Muscle of back (tissue), 11 donors: ENCODE results near the gene CCL13. TPM values are rescaled to one million over a fixed set of nuclear protein-coding genes. Genes with fewer than 3 reads are reported as not detected.

Experiments used
- DNase-seq, 3 donors: peaks; one replicate each; pipeline versions ENCODE4 v3.0.0 to v3.0.0-alpha.2; 2013
- polyA plus RNA-seq, 10 donors: library from polyadenylated mRNA; unstranded; fragments of 120-200 nt; gene quantifications; one replicate each; pipeline ENCODE4 v1.2.1, GENCODE V29; 2013; ENCODE audit not compliant: insufficient read length in 10 of 10

The CCL13 gene
- polyA plus RNA-seq, 10 donors, result 0.68 to 2.1 (median 1.3) TPM; not detected in 2

DNA sequence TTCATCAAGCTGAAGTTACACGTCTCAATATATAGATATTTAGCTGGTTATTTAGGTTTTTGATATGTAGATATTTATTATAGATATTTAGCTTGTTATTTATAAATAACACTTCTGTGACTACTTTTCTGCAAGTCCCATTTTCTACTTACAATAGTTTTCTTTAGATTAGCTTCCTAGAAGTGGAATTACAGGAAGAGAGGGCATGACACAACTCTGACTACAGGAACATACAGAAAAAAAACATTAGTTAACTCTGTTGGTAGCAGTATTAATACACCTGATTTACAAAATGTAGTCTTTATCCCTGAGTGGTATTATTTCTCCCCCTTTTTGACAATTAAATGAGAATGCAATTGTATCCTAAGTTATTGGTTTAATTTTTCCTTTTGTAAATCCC is 28.0 kb downstream of the CCL13 start:
- no peak for DNase-seq

DNA sequence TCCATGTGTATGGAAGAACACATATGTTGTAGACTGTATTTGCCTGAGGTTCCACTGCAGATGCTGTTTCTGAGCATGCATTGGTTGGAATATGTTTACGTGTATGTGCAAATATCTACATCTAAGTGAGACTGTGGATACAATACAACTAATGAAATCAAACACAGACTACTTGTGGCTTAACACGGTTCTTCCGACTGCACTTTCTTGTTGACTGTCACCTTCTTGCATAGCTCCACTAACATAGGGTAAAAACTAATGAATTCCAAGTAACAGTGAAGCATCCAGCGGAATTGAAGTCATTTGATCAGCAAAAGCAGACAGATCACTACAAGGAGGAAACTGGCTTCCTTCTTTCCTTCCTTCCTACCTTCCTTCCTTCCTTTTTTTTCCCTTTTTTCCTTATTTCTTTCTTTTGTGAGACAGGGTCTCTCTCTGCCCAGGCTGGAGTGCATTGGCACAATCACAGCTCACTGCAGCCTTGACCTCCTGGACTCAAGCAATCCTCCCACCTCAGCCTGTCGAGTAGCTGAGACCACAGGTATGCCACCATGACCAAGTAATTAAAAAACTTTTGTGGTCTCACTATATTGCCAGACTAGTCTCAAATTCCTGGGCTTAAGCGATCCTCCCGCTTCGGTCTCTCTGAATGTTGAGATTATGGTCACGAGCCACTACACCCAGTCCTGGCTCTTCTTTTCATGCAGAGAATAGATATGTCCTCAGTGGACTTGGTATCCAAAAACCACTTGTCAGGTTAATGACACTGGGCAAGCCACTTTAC is 28.7 kb downstream of the CCL13 start:
- DNase-seq, result no peak

- DNase-seq, result no peak
Observed at GRCh38 chr17:34386343-34386696, 30.0 kb downstream of the CCL13 start.

DNA sequence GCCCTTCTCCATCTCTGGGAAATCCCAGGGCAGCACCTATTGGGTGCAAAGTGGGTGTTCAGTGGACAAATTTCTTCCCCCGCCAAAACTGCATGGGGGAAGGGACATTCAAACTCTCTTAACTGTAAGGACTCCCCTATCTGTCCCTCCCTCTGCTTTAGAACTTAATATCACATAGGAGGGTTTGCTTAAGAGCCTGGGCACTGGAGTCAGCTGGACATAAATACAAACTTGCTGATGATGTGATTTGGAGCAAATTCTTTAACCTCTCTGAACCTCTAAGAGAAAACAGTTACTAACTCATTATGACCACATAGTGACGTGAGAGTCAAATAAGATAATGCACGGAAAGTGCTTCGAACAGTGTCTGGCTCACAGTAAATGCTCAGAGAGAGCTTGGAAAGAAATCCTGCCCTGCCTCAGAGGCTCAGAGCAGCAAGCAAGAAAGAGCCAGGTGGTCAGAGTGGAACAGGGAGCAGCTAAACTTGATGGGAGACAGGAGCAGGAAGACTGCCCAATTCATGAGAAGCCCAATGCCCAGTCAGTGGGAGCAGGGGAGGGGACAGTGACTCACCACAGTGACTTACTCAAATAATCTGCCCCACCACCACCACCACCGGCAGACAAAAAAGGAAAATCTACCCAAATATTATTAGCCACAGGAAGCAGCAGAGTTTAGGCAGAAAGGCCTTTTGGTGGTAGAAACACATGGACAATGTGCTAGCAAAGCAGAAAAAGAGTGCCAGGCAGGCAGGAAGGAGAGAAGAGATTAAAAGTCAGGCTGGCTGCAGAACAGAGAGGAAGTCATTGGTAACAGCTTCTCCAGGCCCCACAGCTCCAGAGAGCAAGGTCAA is 30.6 kb downstream of the CCL13 start:
- DNase-seq, result no peak

DNA sequence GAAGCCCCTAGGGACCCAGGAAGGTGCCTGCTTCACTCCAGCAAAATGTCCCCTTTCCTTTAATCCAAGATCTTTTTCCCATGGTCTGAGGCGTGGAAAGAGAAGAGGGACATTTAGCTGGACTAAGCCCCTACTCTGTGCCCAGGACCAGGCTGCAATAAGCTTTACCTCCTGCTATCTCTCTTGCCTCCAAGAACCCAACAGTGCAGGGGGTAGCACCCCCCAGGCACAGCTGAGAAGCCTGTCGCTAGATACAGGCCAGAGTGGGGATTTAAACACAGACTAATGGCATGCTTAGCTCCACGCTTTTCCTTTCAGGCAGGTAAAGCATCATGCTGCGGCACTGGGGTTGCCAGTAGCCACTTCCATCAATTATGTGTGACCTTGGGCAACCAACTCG is 31.3 kb downstream of the CCL13 start:
- DNase-seq, result no peak

- DNase-seq, result no peak
Observed at GRCh38 chr17:34389126-34389750, 33.0 kb downstream of the CCL13 start.

DNA sequence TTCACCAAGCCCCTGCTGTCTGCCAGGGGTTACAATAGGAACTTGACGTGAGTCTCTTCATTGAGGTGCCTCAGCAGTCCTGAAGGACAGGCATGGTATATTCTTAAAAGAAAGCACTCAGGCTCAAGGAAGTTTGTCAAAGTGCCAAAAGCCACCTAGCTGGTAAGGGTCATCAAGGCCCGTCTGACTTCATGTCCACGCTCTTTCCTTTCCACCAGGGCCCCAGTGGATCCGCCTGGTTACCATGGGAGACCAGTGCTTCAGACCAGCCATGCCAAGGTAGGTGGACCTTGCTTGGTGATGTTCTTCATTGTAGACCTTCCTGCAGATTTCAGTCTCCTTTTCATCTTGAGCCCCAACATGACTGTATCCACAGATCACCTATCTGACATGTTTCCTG is 34.4 kb downstream of the CCL13 start:
- DNase-seq, result no peak

DNA sequence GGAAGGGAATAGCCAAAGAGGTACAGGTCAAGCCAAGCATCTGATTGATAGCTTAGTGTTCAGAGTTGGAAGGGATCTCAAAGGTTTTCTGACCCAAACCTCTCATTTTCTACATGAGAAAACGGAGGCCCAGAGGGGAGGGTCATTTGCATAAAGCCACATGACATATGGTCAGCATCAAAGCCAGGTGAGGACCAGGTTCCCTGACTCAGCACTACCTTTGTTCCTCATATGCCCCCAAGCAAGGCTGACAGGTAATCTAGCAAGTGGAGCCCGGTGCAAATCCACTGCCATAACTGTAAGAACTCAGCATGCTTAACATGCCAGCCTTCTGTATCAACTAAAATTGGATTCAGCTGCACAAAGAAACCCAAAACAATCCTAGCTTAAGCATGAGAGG is 35.0 kb downstream of the CCL13 start:
- no peak for DNase-seq

DNA sequence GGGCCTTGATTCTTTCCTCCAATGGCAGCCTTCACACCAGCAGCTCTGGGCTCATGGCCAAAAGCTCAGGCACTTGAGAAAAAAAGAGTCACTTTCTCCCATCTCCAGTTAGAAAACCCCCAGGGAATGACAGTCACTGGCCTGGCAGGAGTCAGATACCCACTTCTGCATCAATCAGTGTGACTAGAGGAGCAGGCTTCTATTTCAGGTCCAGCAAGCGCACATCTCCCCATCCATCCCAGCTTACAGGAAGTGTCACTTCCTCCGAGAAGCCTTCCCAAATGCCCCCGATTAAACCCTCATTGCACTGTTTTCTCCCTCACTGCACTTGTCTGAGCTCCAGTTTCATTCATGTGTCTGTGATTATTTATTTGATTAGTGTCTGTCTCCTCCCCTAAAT is 37.1 kb downstream of the CCL13 start:
- no peak for DNase-seq

DNA sequence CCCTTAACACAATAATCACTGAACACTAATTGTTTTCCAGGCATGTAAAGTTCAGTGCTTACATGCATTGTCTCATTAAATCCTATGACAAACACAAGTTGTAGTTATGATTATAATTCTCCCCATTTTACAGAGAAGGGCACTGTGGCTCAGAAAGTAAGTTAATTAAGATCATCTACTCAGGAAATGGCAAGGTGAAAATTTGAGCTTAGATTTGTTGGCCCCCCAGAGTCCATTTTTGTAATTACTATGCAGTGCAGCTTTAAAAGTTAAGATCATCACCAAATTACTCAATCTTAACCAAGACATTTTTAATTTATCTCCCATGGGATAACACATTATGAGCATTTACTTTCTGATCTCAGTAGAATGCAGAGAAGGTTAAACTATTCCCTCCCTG is 41.0 kb downstream of the CCL13 start:
- DNase-seq, result no peak

- no peak for DNase-seq
Observed at GRCh38 chr17:34398990-34399389, 42.7 kb downstream of the CCL13 start.

DNA sequence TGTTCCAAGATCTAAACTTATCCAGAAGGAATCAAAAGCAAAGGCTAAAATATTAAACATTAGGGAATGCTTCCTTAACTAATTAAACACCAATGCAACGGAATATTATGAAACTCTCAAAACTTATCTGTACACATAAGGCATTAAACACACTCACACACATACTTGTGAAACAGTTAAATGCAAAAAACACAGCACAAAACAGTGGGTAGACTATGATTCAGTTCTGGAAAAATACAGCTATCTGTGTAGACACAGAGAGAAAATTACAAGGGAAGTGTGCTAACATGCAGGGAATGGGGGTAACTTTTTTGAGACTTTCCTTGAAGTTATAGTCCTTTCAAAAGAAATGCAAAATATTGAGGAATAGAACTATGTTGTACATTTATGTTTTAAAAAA is 43.4 kb downstream of the CCL13 start:
- DNase-seq, result no peak

- no peak for DNase-seq
Observed at GRCh38 chr17:34400301-34400931, 44.1 kb downstream of the CCL13 start.

- DNase-seq, result no peak
Observed at GRCh38 chr17:34401165-34401564, 44.9 kb downstream of the CCL13 start.

GRCh38 chr17:34403006-34403405 is 46.7 kb downstream of the CCL13 start:
- no peak for DNase-seq

DNA sequence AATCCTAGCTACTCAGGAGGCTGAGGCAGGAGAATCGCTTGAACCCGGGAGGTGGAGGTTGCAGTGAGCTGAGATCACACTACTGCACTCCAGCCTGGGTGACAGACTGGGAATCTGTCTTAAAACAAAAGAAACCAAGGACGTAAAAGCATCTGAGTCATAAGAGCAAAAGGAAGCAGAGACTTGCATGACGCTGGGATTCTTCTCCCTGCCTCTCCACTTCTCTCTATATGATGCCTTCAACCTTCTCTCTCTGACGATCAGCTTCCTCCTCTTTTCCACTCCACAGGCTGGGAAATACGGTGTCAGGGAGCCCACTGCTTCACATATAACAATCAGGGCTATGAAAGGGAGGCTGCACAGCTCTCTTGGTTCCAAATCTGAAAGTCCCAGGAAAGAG is 49.9 kb downstream of the CCL13 start:
- DNase-seq, result no peak

Other genes starting within 250 kb of the CCL13 start
- 10 to 100 TPM; 43.5 to 93.7 (median 60.9) TPM for gene CCL2, start 101.2 kb upstream of the CCL13 start, polyA plus RNA-seq
- gene CCL7, start 86.3 kb upstream of the CCL13 start, polyA plus RNA-seq, result not detected
- under 1 TPM in 6 of 10 donors, not detected in 4; 0.16 to 0.33 (median 0.25) TPM for gene CCL11, start 70.7 kb upstream of the CCL13 start, polyA plus RNA-seq
- 1 to 10 TPM in 4 of 10 donors, under 1 TPM in 6; 0.55 to 1.7 (median 0.79) TPM for gene CCL8, start 37.0 kb upstream of the CCL13 start, polyA plus RNA-seq
- not detected for gene CCL1, start 6.8 kb downstream of the CCL13 start, polyA plus RNA-seq
- gene TMEM132E, start 223.1 kb downstream of the CCL13 start, polyA plus RNA-seq, result under 1 TPM; 0.10 to 0.69 (median 0.42) TPM